ENCODE measurements around the gene ITSN2. TPM values are rescaled to one million over a fixed set of nuclear protein-coding genes. Genes with fewer than 3 reads are reported as not detected.

ITSN2 gene
- total RNA-seq, 1 experiment from 2014 or later: 26.5 TPM

- no peak overlapping the region for H3K4me3 ChIP-seq (replicated peaks in 1 of 2; ENCODE audit: low read depth in 1 of 2, low read length in 2 of 2)
- intact Hi-C loops (cut with micrococcal nuclease): no loop called here
- no peaks in the 10 kb centered on the region for H3K79me2 ChIP-seq (ENCODE audit: insufficient read depth, low read length)
- no TSS peak for BruUV-seq (replicated peaks)
- H3K27ac ChIP-seq (ENCODE audit: low read depth, low read length): no peak overlapping the region
- no peaks in the 10 kb centered on the region for H4K20me1 ChIP-seq (ENCODE audit: insufficient read depth)
- RAD21 ChIA-PET (ENCODE audit: low non-redundant PET in 1 of 2, low total read pairs in 2 of 2, uncharacterized antibody in 2 of 2, unreplicated experiment in 2 of 2): no interaction called here
- POLR2A ChIA-PET: no interaction called here
- H3K27me3 ChIP-seq (ENCODE audit: insufficient read depth, low read length): no peaks in the 10 kb centered on the region
- H3K36me3 ChIP-seq (ENCODE audit: control insufficient read depth in 1 of 2, insufficient read depth in 2 of 2, low read length in 2 of 2): no peaks in the 10 kb centered on the region
- H3K9ac ChIP-seq (ENCODE audit: low read length): no peak overlapping the region
- peak overlapping the region; percentile 49 for H2AFZ ChIP-seq (ENCODE audit: low read depth, low read length, poor library complexity, severe bottlenecking)
- CTCF ChIA-PET: no interaction called here
- peaks cover 5 to 20% of the 10 kb centered on the region in 2 experiments; a peak in 3 of 4 replicates for H3K4me1 ChIP-seq (ENCODE audit: control insufficient read depth in 1 of 2, insufficient read depth in 2 of 2, low read length in 2 of 2)
- DNase-seq (ENCODE audit: low read depth, low spot score): no peak
- no peaks in the 10 kb centered on the region for H3K9me3 ChIP-seq (ENCODE audit: control insufficient read depth in 1 of 2, insufficient read depth in 1 of 2, low read depth in 1 of 2, low read length in 2 of 2)
- H3K4me2 ChIP-seq (ENCODE audit: low read length): peak overlapping the region; percentile 26
- H3K9me2 ChIP-seq (ENCODE audit: insufficient read depth): no peaks in the 10 kb centered on the region
- TF ChIP-seq TCF7L2 (IDR thresholded peaks at IDR 0.05; ENCODE audit: borderline replicate concordance, extremely low read depth, insufficient read depth, insufficient read length) (no peak), EGR1 (IDR thresholded peaks at IDR 0.05; ENCODE audit: low read depth) (no peak), REST (IDR thresholded peaks at IDR 0.05; ENCODE audit: low read depth) (no peak), RAD21 (IDR thresholded peaks at IDR 0.05; ENCODE audit: low read depth) (no peak), FOSL1 (IDR thresholded peaks at IDR 0.05; ENCODE audit: low read depth) (no peak), EZH2 (IDR thresholded peaks at IDR 0.05) (no peak), EZH2phosphoT487 (IDR thresholded peaks at IDR 0.05; ENCODE audit: borderline replicate concordance) (no peak), ZBTB33 (IDR thresholded peaks at IDR 0.05; ENCODE audit: extremely low read depth, insufficient replicate concordance, low read length) (no peak), MAX (IDR thresholded peaks at IDR 0.05) (no peak), CBX3 (IDR thresholded peaks at IDR 0.05; ENCODE audit: low read depth) (no peak), SP1 (IDR thresholded peaks at IDR 0.05; ENCODE audit: low read depth) (no peak; the same call in 1 of the 2 replicates), POLR2AphosphoS5 (IDR thresholded peaks at IDR 0.05; ENCODE audit: low read depth, low read length) (no peak), CTCF (IDR thresholded peaks at IDR 0.05 in 2 of 3, conservative IDR thresholded peaks at IDR 0.05 in 1 of 3; ENCODE audit: borderline replicate concordance in 1 of 3, insufficient read depth in 1 of 3, low read depth in 2 of 3, low read length in 2 of 3) (no peak), YY1 (IDR thresholded peaks at IDR 0.05; ENCODE audit: extremely low read depth, insufficient replicate concordance, low read depth, low read length) (no peak), POLR2A (IDR thresholded peaks at IDR 0.05; ENCODE audit: borderline replicate concordance, extremely low read depth, insufficient read depth, insufficient read length) (no peak), ZFX (IDR thresholded peaks at IDR 0.05) (no peak), ZNF274 (IDR thresholded peaks at IDR 0.05; ENCODE audit: low read depth, low read length) (no peak), SIN3A (IDR thresholded peaks at IDR 0.05; ENCODE audit: low read depth) (no peak)
- no peak for ATAC-seq
Observed at GRCh38 chr2:24365051-24365450, 4.7 kb upstream of the ITSN2 start.

Data from HCT116 (cell line).